PC-9 (cell line): ENCODE results near the gene GMDS. TPM values are rescaled to one million over a fixed set of nuclear protein-coding genes. Genes with fewer than 3 reads are reported as not detected.

ENCODE experiments used
- BruUV-seq: library from RNA; stranded (reverse); fragments of 400-500 nt; replicated peaks from 2 replicates; lab custom pipeline; 2021; lab: Mats Ljungman, UMichigan
- CTCF ChIA-PET: fragments of 300-600 bp; sonication (Branson Sonifier 250); formaldehyde crosslinking; loops from one replicate; lab custom pipeline; 2022; ENCODE audit warnings: antibody characterized with exemption; lab: Charles Lee
- POLR2A ChIA-PET: fragments of 300-600 bp; sonication (Branson Sonifier 250); formaldehyde crosslinking; loops from one replicate; lab custom pipeline; 2022; ENCODE audit warnings: antibody characterized with exemption; ENCODE audit not compliant: unreplicated experiment; lab: Charles Lee
- DNase-seq, 2 experiments: peaks; one replicate each; pipeline versions ENCODE4 v3.0.0 to v3.0.0-alpha.2; 2015 to 2022; ENCODE audit warnings: mixed read lengths in 1 of 2
- H2AFZ ChIP-seq: fragments of 200-600 bp; sonication (generic); 2 replicates; pipeline ENCODE4 v1.8.1; 2017; ENCODE audit warnings: antibody characterized with exemption
- H3F3A ChIP-seq: fragments of 200-600 bp; sonication (generic); 2 replicates; pipeline ENCODE4 v1.8.1; 2017; ENCODE audit warnings: antibody characterized with exemption, mild to moderate bottlenecking, low read depth; ENCODE audit not compliant: insufficient read depth
- H3K27ac ChIP-seq: fragments of 200-600 bp; sonication (generic); 2 replicates; pipeline ENCODE4 v1.6.1; 2016; ENCODE audit warnings: mixed run types
- H3K27me3 ChIP-seq: fragments of 200-600 bp; sonication (generic); 2 replicates; pipeline ENCODE4 v1.6.1; 2016; ENCODE audit warnings: low read depth, mixed run types; ENCODE audit not compliant: insufficient read depth
- H3K36me3 ChIP-seq: fragments of 200-600 bp; sonication (generic); 2 replicates; pipeline ENCODE4 v1.6.1; 2016; ENCODE audit warnings: low read depth, mixed run types
- H3K4me1 ChIP-seq: fragments of 200-600 bp; sonication (generic); replicated peaks from 2 replicates; pipeline ENCODE4 v1.6.1; 2016; ENCODE audit warnings: mixed run types; ENCODE audit not compliant: insufficient read depth
- H3K4me2 ChIP-seq: fragments of 200-600 bp; sonication (generic); 2 replicates; pipeline ENCODE4 v1.6.1; 2017; ENCODE audit warnings: mixed run types
- H3K4me3 ChIP-seq: fragments of 200-600 bp; sonication (generic); 2 replicates; pipeline ENCODE4 v1.6.1; 2016; ENCODE audit warnings: mixed run types
- H3K79me2 ChIP-seq: fragments of 200-600 bp; sonication (generic); 2 replicates; pipeline ENCODE4 v1.6.1; 2017; ENCODE audit warnings: low read depth, mixed run types
- H3K9me2 ChIP-seq: fragments of 200-600 bp; sonication (generic); 2 replicates; pipeline ENCODE4 v1.8.1; 2017; ENCODE audit warnings: mild to moderate bottlenecking; ENCODE audit not compliant: insufficient read depth
- H3K9me3 ChIP-seq: fragments of 200-600 bp; sonication (generic); 2 replicates; pipeline ENCODE4 v1.8.1; 2016; ENCODE audit warnings: low read depth; ENCODE audit not compliant: insufficient read depth
- H4K20me1 ChIP-seq: fragments of 200-600 bp; sonication (generic); 2 replicates; pipeline ENCODE4 v1.8.1; 2017; ENCODE audit not compliant: insufficient read depth
- CTCF ChIP-seq: fragments of 200-600 bp; sonication (generic); conservative IDR thresholded peaks from 2 replicates; pipeline ENCODE4 v1.6.1; 2017; ENCODE audit warnings: mixed run types, antibody characterized with exemption, mild to moderate bottlenecking, moderate library complexity
- EZH2 ChIP-seq: fragments of 200-600 bp; sonication (generic); IDR thresholded peaks from 2 replicates; pipeline ENCODE4 v1.8.0; 2017; ENCODE audit warnings: antibody characterized with exemption, low read depth
- intact Hi-C: fragments of 100-400 bp; cut with micrococcal nuclease; formaldehyde crosslinking; loops from one replicate; pipeline ENCODE4 v1.10.0; 2022; ENCODE audit not compliant: unreplicated experiment
- total RNA-seq: library from RNA; stranded (reverse); gene quantifications from 2 replicates; pipeline ENCODE4 v1.2.3, GENCODE V29; 2021

GMDS gene
- total RNA-seq, 1 experiment from 2014 or later = 30.1 TPM

GRCh38 chr6:1667805-1668175 lies 577.6 kb downstream of the GMDS start:
- BruUV-seq = no TSS peak
- intact Hi-C loops = no loop called here
- Histone ChIP-seq H3K9me2 (no peaks in the 10 kb centered on the region), H3K9me3 (no peaks in the 10 kb centered on the region), H3K36me3 (no peaks in the 10 kb centered on the region), H3K4me1 (peaks cover 16% of the 10 kb centered on the region), H2AFZ (no peak overlapping the region), H3K4me2 (no peak overlapping the region), H3K27me3 (no peaks in the 10 kb centered on the region), H3K27ac (no peak overlapping the region), H4K20me1 (no peaks in the 10 kb centered on the region), H3F3A (peaks cover 9% of the 10 kb centered on the region), H3K79me2 (no peaks in the 10 kb centered on the region), H3K4me3 (no peak overlapping the region)
- TF ChIP-seq CTCF (no peak), EZH2 (no peak)
- ChIA-PET CTCF (no interaction called here), POLR2A (no interaction called here)
- DNase-seq = no peak

GRCh38 chr6:1667012-1667804 lies 578.2 kb downstream of the GMDS start:
- no peaks in the 10 kb centered on the region for H3K9me2 ChIP-seq
- H3K27ac ChIP-seq = no peak overlapping the region
- TF ChIP-seq CTCF = no peak
- TF ChIP-seq EZH2 = no peak
- no peaks in the 10 kb centered on the region for H3K9me3 ChIP-seq
- no peak overlapping the region for H3K4me3 ChIP-seq
- POLR2A ChIA-PET = no interaction called here
- peaks cover 16% of the 10 kb centered on the region for H3K4me1 ChIP-seq
- H3K4me2 ChIP-seq = no peak overlapping the region
- BruUV-seq = no TSS peak
- H3K79me2 ChIP-seq = no peaks in the 10 kb centered on the region
- H4K20me1 ChIP-seq = no peaks in the 10 kb centered on the region
- no peak for DNase-seq
- peaks cover 9% of the 10 kb centered on the region for H3F3A ChIP-seq
- CTCF ChIA-PET = no interaction called here
- H3K36me3 ChIP-seq = no peaks in the 10 kb centered on the region
- intact Hi-C loops = no loop called here
- no peaks in the 10 kb centered on the region for H3K27me3 ChIP-seq
- H2AFZ ChIP-seq = no peak overlapping the region

- intact Hi-C loops = no loop called here
Measured at GRCh38 chr6:1665214-1665613, 580.2 kb downstream of the GMDS start.

More at GRCh38 chr6:1665214-1665613, 580.2 kb downstream of the GMDS start:
- Histone ChIP-seq H3K4me3 (no peak overlapping the region), H3K9me3 (no peaks in the 10 kb centered on the region), H3K27ac (no peak overlapping the region), H3K27me3 (no peaks in the 10 kb centered on the region), H3K4me2 (no peak overlapping the region), H2AFZ (no peak overlapping the region), H3K36me3 (no peaks in the 10 kb centered on the region), H3F3A (no peaks in the 10 kb centered on the region), H3K9me2 (no peaks in the 10 kb centered on the region), H4K20me1 (no peaks in the 10 kb centered on the region), H3K79me2 (no peaks in the 10 kb centered on the region), H3K4me1 (peaks cover 4% of the 10 kb centered on the region)
- no TSS peak for BruUV-seq
- CTCF ChIA-PET = no interaction called here
- DNase-seq = no peak
- POLR2A ChIA-PET = no interaction called here
- TF ChIP-seq EZH2 = no peak
- no peak for TF ChIP-seq CTCF
